ENCODE data around the gene ZNF76. TPM values are rescaled to one million over a fixed set of nuclear protein-coding genes. Genes with fewer than 3 reads are reported as not detected.
A peak's percentile ranks its signal among the peaks of the same experiment; 100 is the strongest.

ZNF76 gene
- polyA plus RNA-seq, 5 donors, result 34.8 to 49.3 (median 41.2) TPM

DNA sequence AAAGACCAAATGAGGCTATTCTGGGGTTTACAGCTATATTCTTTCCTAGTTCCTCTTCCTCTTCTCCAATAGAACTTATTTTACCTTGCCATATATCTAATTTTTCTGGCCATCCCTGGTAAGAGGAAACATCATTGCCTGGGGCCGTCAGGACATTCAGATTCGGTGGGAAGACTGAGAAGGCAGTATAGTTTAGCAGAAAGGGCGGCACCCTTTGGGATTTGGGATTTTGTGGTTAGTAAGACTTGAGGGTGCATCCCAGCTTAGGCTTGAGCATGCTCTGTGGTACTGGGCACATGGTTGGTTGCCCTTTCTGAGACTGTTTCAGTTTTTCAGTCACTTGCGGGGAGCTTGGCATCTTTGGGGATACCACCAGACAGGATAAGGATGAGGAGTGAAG, 24.6 kb upstream of the ZNF76 start:
- no peak for DNase-seq

DNA sequence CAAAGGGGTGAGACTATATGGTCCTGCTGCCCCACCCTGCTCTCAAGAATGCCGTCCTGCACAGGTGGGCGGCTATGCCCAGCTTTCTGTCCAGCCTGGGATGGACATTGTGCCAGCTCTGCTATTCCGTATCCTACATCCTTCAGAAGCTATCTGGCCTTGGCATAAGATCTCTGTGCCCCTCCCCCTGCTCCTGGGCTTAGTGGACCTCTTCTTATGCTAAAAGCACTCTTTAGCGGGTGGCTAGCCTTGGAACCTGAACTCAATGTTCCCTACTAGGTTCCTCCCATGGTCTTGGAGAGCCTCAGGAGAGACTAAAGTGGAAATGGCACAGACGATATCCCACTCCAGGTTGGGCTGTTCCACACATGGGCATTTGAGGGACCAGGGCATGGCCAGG, 23.3 kb upstream of the ZNF76 start:
- no peak for DNase-seq

DNA sequence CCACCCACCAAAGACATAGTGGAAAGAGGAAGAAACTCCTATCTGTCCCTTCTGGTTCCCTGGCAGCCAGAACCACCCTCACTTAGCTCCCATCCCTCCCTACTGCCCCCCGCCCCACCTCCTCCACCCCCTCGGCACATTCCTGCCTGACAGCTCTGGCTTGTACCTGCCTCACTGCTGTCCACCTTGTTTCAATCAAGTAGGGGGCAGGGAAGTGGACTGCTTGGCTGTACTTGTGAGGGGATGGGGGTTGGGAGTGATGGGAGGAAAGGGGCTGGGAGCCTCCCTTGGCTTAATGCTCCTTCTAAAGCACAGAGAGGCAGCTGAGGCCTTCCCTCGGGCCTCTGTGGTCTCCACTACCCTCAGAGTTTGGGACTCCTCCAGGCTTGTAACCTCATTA, 22.1 kb upstream of the ZNF76 start:
- DNase-seq, result no peak

DNA sequence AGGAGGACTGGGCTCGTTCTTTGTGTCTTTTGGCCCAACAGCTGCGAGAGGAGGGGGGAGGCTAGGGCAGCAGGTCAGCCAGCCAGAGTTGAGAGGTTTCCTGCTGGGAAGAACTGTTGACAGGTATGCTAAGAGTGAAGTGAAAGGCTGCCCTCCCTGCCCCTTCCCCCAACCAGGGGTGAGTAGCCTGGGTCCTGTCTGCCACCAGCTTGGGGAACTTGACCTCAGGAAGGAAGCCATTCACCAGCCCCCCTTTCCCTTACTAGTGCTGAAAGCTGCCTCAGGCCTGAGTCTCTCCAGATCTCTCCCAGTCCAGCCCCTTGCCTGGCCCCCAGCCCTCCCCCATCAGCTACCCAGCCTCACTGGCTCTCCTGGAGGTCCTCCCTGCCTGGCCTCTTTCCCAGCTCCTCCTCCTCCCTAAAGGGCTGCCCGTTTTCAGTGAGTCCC, 20.7 kb upstream of the ZNF76 start:
- DNase-seq, result peak in 1 of 2 donors; percentile 31

DNA sequence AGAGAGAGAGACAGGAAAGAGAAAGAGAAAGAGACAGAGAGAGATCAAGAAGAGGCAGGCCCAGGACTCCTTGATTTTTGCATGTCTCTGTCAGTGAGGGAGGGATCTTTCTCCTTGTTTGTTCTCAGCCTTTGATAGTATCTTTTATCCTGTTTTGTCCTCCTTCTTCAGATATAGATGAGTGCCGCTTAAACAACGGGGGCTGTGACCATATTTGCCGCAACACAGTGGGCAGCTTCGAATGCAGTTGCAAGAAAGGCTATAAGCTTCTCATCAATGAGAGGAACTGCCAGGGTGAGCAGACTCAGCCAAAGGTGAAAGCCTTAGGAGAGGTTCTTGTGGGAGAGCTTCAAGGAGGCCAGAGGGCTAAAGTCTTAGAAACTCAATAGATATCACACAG, 20.0 kb upstream of the ZNF76 start:
- DNase-seq, result no peak

DNA sequence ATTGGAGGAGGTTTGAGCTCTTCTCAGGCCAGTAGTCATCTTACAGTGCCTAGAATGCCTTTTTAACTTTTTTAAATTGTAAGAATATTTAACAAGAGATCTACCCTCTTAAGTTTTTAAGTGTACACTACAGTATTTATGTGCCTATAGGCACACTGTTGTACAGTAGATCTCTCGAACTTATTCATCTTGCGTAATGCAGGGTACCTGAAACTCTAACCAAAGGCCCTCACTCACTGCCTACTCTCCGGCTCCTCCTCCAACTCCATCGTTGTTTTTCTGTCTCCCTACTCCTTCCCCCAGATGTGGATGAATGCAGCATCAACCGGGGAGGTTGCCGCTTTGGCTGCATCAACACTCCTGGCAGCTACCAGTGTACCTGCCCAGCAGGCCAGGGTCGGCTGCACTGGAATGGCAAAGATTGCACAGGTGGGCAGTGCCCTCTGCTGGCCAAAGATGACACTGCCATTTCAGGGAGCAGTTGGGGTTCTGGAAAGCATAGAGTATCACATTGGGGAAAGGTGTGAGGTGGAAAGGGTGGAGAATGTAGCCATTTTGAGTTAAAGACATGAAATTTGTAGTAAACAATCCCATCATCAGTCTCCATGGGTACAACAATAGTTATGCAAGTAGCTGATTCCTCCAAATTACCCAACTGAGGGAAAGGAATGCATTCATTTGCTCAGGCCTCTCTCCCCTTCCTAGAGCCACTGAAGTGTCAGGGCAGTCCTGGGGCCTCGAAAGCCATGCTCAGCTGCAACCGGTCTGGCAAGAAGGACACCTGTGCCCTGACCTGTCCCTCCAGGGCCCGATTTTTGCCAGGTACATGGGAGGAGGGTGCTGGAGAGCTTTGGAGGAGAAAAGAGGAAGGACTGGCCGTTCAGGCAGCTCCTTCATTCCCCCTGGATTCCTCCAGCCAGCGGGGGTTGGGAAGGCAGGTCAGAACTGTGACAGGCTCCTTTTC, 18.4 kb upstream of the ZNF76 start:
- DNase-seq, result peak in 1 of 2 donors; percentile 71

DNA sequence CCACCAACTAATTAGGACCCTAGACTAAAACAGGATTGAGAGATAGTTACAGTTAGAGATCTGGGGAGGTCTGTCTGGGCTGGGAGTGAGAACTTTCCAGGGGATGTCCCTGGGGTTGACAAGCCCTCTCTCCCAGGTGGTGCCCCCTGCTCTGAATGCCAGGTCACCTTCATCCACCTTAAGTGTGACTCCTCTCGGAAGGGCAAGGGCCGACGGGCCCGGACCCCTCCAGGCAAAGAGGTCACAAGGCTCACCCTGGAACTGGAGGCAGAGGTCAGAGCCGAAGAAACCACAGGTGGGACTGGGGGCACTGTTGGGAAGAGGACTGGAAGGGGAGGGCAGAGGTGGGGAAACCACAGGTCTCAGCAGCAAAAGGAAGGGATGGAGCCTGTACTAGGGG, 17.0 kb upstream of the ZNF76 start:
- no peak for DNase-seq

DNA sequence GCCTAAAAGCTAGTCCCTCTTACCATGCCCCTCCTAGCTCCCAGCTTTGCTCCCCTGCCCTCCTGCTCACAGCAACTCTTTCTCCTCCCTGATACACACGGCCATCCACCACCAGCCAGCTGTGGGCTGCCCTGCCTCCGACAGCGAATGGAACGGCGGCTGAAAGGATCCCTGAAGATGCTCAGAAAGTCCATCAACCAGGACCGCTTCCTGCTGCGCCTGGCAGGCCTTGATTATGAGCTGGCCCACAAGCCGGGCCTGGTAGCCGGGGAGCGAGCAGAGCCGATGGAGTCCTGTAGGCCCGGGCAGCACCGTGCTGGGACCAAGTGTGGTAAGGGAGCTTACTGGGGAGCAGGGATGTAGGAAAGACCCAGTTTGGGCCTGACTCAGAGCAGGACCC, 16.6 kb upstream of the ZNF76 start:
- no peak for DNase-seq

DNA sequence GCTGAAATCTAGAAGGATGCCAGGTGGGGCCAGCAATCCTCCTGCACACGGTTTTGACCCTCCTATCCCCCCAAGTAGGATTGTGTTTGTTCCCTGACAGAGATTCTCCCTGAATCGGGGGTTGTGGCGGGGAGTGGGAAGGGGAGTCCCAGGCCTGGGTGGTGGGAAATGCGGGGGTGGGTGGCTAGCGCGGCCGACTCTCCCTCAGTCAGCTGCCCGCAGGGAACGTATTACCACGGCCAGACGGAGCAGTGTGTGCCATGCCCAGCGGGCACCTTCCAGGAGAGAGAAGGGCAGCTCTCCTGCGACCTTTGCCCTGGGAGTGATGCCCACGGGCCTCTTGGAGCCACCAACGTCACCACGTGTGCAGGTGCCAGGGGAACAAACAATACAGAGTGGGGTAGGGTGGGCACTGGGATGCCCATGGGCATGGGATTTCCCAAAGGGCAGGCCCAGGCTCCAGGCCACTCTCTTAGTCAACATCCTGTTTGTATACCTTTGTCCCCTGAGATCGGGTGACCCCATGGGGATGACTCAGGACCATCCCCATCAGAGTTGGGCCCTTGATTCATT, 16.1 kb upstream of the ZNF76 start:
- DNase-seq, result no peak

DNA sequence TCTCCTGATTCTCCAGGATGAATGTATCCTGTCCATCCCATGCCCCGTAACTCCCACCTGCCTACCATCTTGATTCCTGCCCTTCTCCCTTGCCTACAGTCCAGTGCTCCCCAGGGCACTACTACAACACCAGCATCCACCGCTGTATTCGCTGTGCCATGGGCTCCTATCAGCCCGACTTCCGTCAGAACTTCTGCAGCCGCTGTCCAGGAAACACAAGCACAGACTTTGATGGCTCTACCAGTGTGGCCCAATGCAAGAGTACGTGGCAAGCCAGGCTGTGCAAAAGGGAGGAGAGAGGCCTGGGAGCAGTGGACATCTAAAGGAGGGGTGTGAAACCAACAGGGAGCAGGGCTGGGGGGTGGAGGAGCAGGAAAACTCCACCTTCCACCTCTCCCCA, 15.0 kb upstream of the ZNF76 start:
- no peak for DNase-seq

DNA sequence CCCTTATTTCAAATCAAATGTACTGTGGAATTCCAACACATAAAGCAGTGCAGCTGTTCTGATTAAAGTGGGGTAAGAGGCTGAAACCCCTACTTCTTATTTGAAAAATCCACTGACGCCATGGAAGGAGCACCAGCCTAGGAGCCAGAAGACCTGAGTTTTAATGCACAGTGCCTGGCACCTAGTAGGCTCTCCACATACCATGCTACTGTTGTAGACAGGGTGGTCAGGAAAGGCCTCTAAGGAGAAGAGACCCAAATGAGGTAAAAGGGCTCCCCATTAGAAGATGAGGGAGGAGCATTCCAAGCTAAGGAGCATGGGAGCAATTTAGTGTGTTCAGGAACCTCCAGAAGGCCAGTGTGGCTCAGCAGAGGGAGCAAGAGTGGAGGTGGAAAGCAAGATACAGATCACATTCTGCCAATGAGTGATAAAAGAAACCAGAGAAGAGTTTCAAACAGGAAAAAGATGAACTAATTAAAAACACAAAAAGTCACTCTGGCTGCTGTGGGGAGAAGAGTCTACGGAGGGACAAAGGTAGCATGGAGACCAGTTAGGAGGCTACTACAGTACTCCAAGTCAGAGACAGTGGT, 11.8 kb upstream of the ZNF76 start:
- DNase-seq, result no peak

DNA sequence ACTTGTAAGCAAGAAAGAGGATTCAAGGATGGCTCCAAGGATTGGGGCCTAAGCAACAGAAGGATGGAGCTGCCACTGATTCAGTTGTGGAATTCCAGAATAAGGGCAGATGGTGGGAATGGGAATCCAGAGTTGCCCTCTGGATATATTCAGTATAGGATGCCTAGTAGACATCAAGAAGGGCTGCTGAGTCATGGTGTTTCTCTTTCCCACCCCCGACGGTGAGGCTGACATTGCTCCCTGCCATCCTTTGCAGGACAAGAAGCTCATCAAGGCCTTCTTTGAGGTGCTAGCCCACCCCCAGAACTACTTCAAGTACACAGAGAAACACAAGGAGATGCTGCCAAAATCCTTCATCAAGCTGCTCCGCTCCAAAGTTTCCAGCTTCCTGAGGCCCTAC, 11.2 kb upstream of the ZNF76 start:
- DNase-seq, result no peak

DNA sequence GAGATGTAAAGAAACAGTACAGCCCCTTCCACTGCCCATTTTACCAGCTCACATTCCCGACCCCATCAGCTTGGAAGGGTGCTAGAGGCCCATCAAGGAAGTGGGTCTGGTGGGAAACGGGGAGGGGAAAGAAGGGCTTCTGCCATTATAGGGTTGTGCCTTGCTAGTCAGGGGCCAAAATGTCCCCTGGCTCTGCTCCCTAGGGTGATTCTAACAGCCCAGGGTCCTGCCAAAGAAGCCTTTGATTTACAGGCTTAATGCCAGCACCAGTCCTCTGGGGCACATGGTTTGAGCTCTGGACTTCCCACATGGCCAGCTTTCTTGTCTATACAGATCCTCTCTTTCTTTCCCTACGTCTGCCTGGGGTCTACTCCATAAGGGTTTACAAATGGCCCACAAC, 10.6 kb upstream of the ZNF76 start:
- DNase-seq, result no peak

DNA sequence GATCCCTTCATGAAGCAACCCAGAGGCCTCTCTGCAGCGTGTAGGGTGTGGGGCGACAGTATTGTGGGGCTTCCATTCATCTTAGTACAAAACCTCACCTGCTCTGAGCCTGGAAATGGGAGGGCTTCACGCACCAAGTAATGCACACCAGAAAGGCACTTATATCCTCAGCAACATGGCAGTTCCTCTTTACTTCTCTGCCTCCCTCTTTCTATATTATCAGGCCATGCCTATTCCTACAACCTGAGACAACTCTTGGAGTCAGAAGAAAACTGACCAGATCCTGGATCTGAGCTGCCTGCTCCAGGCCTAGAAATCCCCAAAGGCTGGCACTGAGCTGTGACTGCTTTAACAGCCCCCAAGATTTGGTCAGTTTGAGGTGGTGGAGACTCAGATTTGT, 7.6 kb upstream of the ZNF76 start:
- no peak for DNase-seq

DNA sequence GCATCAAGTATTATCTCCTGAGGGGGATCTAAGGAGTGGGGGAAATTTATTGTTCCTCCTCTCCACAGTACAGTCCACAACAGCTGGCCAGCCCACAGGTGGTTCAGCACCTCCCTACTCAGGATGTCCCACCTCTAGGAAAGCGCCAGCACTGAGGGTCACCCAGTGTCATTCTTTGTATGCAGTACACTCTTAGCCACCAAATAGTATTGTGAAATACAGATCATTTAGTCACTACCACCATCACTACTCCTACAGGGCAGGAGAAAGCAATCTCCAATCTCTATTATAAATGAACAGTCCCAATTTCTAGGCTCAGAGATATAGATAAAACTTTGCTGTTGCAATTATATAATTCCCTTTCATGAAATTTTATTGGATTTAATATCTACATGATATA, 6.3 kb upstream of the ZNF76 start:
- no peak for DNase-seq

DNA sequence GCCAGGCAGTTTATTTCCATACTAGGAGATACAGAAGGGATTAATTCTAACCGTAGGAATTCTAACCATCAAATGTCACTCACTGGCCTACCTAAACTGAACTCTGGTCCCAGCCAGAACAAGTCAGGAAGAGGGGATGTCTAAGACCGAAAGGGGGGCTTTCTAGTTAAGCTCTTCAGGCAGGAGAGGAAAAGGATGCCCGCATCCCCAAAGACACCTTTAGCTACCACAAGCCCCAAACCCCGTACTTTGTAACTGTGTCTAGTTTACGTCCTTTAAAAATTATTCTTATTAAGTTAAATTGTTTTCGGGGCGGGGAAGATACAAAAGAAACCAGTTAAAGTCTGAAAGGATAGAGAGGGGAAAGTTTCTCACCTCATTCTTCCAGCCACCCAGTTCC, 1.2 kb upstream of the ZNF76 start:
- DNase-seq, result no peak

DNA sequence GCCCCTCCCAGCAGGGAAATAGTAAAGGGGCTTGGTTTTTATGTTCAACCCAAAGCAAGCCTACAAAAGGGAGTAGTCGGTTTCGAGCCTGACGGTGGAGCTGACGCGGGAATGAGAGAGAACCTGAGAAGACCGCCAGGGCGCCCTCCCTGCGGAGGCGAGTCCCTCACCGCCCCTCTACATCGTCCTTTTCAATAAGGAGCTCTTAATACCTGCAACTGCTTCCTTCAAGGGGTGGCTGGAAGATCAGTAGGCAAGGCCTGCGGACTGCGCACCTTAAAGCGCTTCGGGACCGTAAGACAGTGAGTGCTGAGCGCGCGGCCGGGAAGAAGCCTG, 709 bp upstream of the ZNF76 start:
- no peak for DNase-seq

DNA sequence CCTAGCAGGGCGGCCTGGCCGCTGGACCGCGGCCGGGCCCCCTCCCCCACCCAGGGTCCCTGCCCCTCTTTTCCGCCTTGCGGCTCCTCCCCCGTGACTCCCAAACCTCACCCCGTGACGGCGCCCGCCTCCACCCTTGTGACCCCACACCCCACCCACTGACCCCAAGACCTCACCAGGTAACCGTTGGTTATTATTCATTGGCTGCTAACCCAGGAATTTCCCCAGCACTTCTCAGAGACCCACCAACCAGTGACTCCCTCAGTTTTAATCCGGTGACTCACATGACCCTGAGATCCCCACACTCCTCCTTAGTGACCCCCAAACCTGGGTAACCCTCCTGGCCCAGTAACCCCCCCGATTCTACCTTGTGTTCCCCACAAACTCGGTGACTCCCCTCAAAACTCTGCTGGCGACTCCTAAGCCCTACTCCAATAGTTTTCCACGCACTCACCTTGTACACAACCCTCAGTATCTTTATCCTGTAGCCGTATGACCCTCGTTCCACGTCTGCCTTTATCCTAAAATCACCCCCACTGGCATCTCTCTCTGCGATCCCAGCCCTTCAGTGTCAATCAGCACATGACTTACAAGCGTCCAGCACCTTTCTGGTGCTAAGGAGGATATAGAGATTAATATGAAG, 534 bp downstream of the ZNF76 start:
- DNase-seq, result no peak

DNA sequence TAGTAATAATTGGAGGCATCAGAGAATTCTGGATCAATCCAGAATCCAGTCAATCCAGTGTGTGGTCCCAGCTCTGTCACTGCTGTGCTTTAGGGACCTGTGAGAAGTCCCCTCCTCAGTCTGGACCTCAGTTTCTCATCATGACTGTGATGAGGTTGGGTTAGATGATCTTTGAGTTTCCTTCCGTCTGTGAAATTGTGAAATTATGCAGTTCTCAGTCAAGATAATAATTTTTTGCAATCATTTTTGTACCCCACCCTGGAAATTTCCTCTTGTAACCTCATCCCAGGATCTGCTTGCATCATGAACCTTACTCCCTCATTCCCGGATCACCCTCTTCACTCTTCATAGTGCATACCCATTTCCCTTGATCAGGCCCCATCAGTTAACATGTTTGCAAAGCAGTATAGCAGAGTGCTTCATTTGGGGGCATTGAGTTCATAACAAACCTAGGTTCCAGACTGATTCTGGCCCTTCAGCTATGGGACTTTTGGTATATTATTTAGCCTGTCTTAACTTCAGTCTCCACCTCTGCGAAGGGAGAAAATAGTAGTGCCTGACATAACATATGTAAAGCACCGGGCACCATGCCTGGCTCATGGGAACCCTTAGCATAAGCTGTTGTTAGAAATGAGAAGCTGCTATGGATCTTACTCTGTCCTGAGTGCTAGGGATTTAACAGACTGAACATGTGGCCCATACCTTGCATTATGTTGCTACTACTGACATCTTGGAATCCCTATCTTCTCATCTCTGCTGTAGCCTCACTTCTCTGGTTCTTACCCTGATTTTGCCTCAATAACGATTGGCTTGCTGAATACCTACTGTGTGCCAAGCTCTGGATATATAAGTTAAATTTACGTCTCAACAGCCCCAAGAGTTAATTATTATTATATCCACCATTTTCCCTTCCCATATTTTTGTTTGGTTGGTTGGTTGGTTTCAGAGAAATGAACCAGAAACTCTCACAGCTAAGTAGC, 1.3 kb downstream of the ZNF76 start:
- DNase-seq, result no peak

DNA sequence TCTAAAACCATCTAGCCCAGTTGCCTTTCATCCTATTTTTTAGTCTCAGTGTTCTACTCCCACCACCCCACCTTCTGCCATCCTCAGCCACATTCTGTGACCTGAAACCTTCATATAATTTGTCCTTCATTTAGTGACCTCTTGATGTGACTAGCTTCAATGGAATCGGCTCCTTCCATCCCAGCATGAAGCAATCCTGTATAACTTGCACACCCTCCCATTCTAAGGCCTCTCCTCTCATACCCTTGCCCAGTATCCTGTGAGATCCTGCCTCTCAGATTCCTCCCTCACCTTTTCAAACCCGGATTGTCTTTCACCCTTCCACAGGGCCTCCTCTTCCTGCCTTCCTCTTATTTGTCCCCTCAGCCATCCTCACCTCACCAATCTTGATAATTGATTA, 3.1 kb downstream of the ZNF76 start:
- DNase-seq, result no peak

DNA sequence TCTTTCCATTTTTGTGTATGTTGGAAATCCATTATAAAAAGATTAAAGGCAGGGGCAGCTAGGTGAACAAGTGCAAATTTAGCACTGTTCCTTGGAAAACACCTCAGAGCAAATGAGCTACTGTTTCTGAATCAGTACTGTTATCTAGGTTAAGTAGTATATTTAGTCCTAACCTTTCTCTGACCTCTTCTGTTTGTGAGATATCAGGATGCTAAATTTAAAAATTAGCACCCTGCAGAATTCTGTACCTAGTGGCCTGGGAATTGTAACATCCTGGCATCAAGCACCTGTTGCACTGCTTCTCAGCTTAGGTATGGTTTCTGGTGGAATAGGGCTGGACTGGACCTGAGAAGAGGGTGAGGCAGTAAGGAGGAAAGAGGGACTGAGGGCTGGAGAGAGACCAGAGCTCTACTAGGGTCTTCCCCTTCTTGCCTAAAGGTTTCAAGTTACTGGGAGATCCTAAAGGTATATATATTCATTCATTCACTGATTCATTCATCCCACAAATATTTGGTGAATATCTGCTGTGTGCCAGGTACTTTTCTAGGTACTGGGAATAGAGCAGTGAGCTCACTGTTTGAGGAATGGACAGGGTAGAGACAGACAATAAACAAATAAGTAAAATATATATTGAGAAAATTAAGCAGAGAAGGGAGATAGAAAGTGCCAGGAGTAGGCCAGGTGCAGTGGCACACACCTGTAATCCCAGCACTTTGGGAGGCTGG, 5.2 kb downstream of the ZNF76 start:
- DNase-seq, result no peak

All from right lung (tissue), 5 donors.